Peyer's patch (tissue), 4 donors: Measurements from ENCODE around the gene KLHL18.

Experiments used
- POLR2A ChIP-seq, 2 donors: fragments of 450-650 bp; IDR thresholded peaks; one replicate each; pipeline ENCODE4 v1.5.1; 2017; ENCODE audit warnings: antibody characterized with exemption in 2 of 2, mild to moderate bottlenecking in 2 of 2, moderate library complexity in 2 of 2
- TF ChIP-seq, protein P1 (sequence below), 6 experiments: fragments of 450-650 bp in 4 of 6; fragments of 200-600 bp in 2 of 6; sonication (generic) in 1 of 6; IDR thresholded peaks; one replicate each; pipeline ENCODE4 v1.5.1; 2017 to 2019; ENCODE audit warnings: antibody characterized with exemption in 6 of 6, mild to moderate bottlenecking in 3 of 6, moderate library complexity in 1 of 6

DNA sequence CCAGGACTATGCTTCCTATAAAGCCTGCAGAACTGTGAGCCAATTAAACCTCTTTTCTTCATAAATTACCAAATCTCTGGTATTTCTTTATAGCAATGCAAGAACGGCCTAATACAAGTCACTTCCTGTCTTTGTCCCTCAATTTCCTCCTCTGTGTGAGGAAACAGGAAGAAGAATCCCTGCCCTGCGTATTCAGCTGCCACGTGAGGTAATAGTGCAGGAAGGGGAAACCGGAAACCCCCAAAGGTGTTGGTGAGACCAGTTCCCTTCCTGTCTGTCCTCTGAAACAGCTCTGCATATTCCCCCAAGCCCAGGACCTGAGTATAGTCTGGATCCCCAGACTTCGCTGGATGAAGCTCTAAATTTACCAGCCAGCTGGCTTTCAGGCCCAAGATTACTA is 80.0 kb downstream of the KLHL18 start:
- TF ChIP-seq, protein P1, sequence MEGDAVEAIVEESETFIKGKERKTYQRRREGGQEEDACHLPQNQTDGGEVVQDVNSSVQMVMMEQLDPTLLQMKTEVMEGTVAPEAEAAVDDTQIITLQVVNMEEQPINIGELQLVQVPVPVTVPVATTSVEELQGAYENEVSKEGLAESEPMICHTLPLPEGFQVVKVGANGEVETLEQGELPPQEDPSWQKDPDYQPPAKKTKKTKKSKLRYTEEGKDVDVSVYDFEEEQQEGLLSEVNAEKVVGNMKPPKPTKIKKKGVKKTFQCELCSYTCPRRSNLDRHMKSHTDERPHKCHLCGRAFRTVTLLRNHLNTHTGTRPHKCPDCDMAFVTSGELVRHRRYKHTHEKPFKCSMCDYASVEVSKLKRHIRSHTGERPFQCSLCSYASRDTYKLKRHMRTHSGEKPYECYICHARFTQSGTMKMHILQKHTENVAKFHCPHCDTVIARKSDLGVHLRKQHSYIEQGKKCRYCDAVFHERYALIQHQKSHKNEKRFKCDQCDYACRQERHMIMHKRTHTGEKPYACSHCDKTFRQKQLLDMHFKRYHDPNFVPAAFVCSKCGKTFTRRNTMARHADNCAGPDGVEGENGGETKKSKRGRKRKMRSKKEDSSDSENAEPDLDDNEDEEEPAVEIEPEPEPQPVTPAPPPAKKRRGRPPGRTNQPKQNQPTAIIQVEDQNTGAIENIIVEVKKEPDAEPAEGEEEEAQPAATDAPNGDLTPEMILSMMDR (IDR thresholded peaks at IDR 0.05), result no peak
- no peak for TF ChIP-seq POLR2A (IDR thresholded peaks at IDR 0.05)
